ENCODE data around the gene ZNF845.
"Not testable (repeated sequence)": the region's sequence is repeated elsewhere in the genome, so short reads cannot be mapped to it uniquely, and the experiment has no call there.

The ZNF845 gene

GRCh38 chr19:53396525-53396868 is 62.9 kb downstream of the ZNF845 start:
- TF ChIP-seq EZH2 (IDR thresholded peaks at IDR 0.05; ENCODE audit: borderline replicate concordance, low read length): no peak
- Histone ChIP-seq H3F3A (ENCODE audit: insufficient read depth, low read length) (no peaks in the 10 kb centered on the region), H3K79me2 (ENCODE audit: insufficient read depth, low read length) (no peaks in the 10 kb centered on the region; the same call in 1 of the 2 replicates), H3K27me3 (ENCODE audit: insufficient read depth, low read length) (no peaks in the 10 kb centered on the region), H2AFZ (ENCODE audit: low read length) (no peak overlapping the region), H3K27ac (ENCODE audit: low read depth, low read length, poor library complexity, severe bottlenecking) (no peak overlapping the region), H4K20me1 (ENCODE audit: insufficient read depth, low read length) (no peaks in the 10 kb centered on the region), H3K4me1 (ENCODE audit: insufficient read depth, low read length, severe bottlenecking) (peaks cover 13% of the 10 kb centered on the region), H3K4me2 (ENCODE audit: low read length) (peak overlapping the region; percentile 71), H3K9me3 (ENCODE audit: low read length) (peaks cover 2% of the 10 kb centered on the region; the same call in 1 of the 2 replicates), H3K36me3 (ENCODE audit: insufficient read depth, low read length) (peaks cover 34% of the 10 kb centered on the region), H3K9me2 (ENCODE audit: low read depth, low read length) (no peaks in the 10 kb centered on the region), H3K9ac (ENCODE audit: low read length) (no peak overlapping the region), H3K4me3 (ENCODE audit: low read depth, low read length, poor library complexity, severe bottlenecking) (no peak overlapping the region)

- not testable (repeated sequence) for H2AFZ ChIP-seq (ENCODE audit: low read length); H3K27me3 ChIP-seq (ENCODE audit: insufficient read depth, low read length); H3K4me3 ChIP-seq (ENCODE audit: low read depth, low read length, poor library complexity, severe bottlenecking); H3K79me2 ChIP-seq (ENCODE audit: insufficient read depth, low read length); H3K9me3 ChIP-seq (ENCODE audit: low read length); H3F3A ChIP-seq (ENCODE audit: insufficient read depth, low read length); H3K27ac ChIP-seq (ENCODE audit: low read depth, low read length, poor library complexity, severe bottlenecking); H3K9me2 ChIP-seq (ENCODE audit: low read depth, low read length); H4K20me1 ChIP-seq (ENCODE audit: insufficient read depth, low read length); H3K4me2 ChIP-seq (ENCODE audit: low read length); H3K9ac ChIP-seq (ENCODE audit: low read length)
- Histone ChIP-seq H3K4me1 (ENCODE audit: insufficient read depth, low read length, severe bottlenecking) (peaks cover 13% of the 10 kb centered on the region), H3K36me3 (ENCODE audit: insufficient read depth, low read length) (peaks cover 49% of the 10 kb centered on the region)
These were observed 64.4 kb downstream of the ZNF845 start for GRCh38 chr19:53397918-53398317.

Measured in OCI-LY1 (cell line).